DND-41 (cell line): ENCODE data around the gene FRG2.

Experiments
- EZH2 ChIP-seq: IDR thresholded peaks from 3 replicates; pipeline ENCODE4 v1.6.1; 2012; ENCODE audit warnings: borderline replicate concordance, low read depth, mild to moderate bottlenecking, moderate library complexity, low read length, inconsistent platforms; ENCODE audit not compliant: severe bottlenecking
- TF ChIP-seq, protein P1 (sequence below): IDR thresholded peaks from 2 replicates; pipeline ENCODE4 v1.5.1; 2012; ENCODE audit warnings: borderline replicate concordance, low read length, moderate library complexity, mild to moderate bottlenecking; ENCODE audit not compliant: poor library complexity, severe bottlenecking; ENCODE audit errors: extremely low read depth

DNA sequence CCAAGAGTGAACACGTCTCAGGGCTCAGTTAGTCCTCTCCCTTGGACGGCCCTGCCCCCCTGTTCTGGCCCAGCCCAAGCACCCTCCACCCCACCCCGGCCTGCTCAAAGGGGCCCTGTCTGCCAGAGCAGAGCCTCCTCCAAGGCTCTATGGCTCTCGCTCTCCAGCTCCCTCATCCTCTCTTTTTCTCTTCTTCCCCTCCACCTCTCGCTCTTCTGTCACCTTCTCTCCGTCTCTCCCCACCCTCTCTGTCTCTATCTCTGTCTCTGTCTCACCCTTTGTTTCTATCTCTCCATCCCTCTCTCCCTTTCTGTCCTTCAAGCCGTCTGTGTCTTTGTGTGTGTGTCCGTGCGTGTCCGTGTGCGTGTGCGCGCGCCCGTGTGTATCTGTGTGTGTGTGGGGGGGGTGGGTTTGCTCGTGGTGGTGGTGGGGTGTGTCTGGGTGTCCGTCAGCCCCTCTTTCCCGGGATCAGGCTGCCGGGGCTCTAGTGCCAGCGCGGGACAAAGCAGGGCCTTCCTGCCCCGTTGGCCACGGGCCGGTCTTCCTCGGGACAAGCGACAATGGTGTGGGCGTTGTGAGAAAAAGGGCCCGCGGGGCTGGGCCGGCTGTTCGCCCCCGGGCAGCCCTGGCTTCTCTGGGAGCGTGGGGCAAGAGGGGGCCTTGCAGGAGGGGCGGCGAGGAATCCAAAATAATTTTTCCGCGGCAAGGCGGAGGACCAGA, 8.7 kb downstream of the FRG2 start:
- TF ChIP-seq EZH2: no peak
- TF ChIP-seq, protein P1, sequence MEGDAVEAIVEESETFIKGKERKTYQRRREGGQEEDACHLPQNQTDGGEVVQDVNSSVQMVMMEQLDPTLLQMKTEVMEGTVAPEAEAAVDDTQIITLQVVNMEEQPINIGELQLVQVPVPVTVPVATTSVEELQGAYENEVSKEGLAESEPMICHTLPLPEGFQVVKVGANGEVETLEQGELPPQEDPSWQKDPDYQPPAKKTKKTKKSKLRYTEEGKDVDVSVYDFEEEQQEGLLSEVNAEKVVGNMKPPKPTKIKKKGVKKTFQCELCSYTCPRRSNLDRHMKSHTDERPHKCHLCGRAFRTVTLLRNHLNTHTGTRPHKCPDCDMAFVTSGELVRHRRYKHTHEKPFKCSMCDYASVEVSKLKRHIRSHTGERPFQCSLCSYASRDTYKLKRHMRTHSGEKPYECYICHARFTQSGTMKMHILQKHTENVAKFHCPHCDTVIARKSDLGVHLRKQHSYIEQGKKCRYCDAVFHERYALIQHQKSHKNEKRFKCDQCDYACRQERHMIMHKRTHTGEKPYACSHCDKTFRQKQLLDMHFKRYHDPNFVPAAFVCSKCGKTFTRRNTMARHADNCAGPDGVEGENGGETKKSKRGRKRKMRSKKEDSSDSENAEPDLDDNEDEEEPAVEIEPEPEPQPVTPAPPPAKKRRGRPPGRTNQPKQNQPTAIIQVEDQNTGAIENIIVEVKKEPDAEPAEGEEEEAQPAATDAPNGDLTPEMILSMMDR: no peak
